Epithelial cell of umbilical artery (primary cell): ENCODE measurements around the gene TRAPPC11. TPM values are rescaled to one million over a fixed set of nuclear protein-coding genes. Genes with fewer than 3 reads are reported as not detected.

ENCODE experiments used
- total RNA-seq: library from RNA; depleted of rRNA; stranded (reverse); fragments of >200 nt; gene quantifications from 2 replicates; pipeline ENCODE4 v1.2.3, GENCODE V29; 2014

TRAPPC11 gene
- total RNA-seq, result 31.2 and 35.4 TPM in 2 replicates

GRCh38 chr4:183659029-183659871 is at the start of gene TRAPPC11, which contains the start of gene RWDD4:
Gene TRAPPC11, plus strand, starts transcription at chr4:183659293. Its CDS starts 4,575 bp downstream, at chr4:183663868.
Gene RWDD4, minus strand, starts transcription at chr4:183659185. Its CDS starts 233 bp downstream, at chr4:183658952.

Other genes with a start within 250 kb of the TRAPPC11 start
- 15.9 and 23.7 TPM in 2 replicates for gene CDKN2AIP, start 214.7 kb upstream of the TRAPPC11 start, total RNA-seq
- 7.9 and 8.4 TPM in 2 replicates for gene ING2, start 154.2 kb upstream of the TRAPPC11 start, total RNA-seq
- 20.5 and 24.3 TPM in 2 replicates for gene RWDD4, start 108 bp upstream of the TRAPPC11 start, total RNA-seq
- gene STOX2, start 246.0 kb downstream of the TRAPPC11 start, total RNA-seq, result under 0.01 TPM in 2 replicates